GM18526 (cell line): ENCODE measurements around the gene FFAR2.

Experiments
- POLR2A ChIP-seq: IDR thresholded peaks from 3 replicates; pipeline ENCODE4 v1.6.1; 2011; ENCODE audit not compliant: insufficient read length; ENCODE audit errors: extremely low read depth

Gene FFAR2

GRCh38 chr19:35417713-35418534 is 30.1 kb upstream of the FFAR2 start:
- TF ChIP-seq POLR2A = no peak

GRCh38 chr19:35419046-35419445 is 29.0 kb upstream of the FFAR2 start:
- TF ChIP-seq POLR2A = no peak

- TF ChIP-seq POLR2A = no peak
Measured at GRCh38 chr19:35419805-35420204, 28.3 kb upstream of the FFAR2 start.

- no peak for TF ChIP-seq POLR2A
Measured at GRCh38 chr19:35421362-35421761, 26.7 kb upstream of the FFAR2 start.

- TF ChIP-seq POLR2A = no peak
Measured at GRCh38 chr19:35425682-35426081, 22.4 kb upstream of the FFAR2 start.

GRCh38 chr19:35427187-35427586 is 20.9 kb upstream of the FFAR2 start:
- no peak for TF ChIP-seq POLR2A

- TF ChIP-seq POLR2A = no peak
Measured at GRCh38 chr19:35429698-35430408, 18.2 kb upstream of the FFAR2 start.

GRCh38 chr19:35430409-35431144 is 17.5 kb upstream of the FFAR2 start:
- TF ChIP-seq POLR2A = no peak

- no peak for TF ChIP-seq POLR2A
Measured at GRCh38 chr19:35431145-35431807, 16.8 kb upstream of the FFAR2 start.

GRCh38 chr19:35432911-35433310 is 15.1 kb upstream of the FFAR2 start:
- TF ChIP-seq POLR2A = no peak

- TF ChIP-seq POLR2A = no peak
Measured at GRCh38 chr19:35433448-35433847, 14.6 kb upstream of the FFAR2 start.

- TF ChIP-seq POLR2A = no peak
Measured at GRCh38 chr19:35435896-35436295, 12.2 kb upstream of the FFAR2 start.

GRCh38 chr19:35436477-35437405 is 11.3 kb upstream of the FFAR2 start:
- no peak for TF ChIP-seq POLR2A

GRCh38 chr19:35437406-35437951 is 10.6 kb upstream of the FFAR2 start:
- TF ChIP-seq POLR2A = no peak
